D721Med (cell line): ENCODE data around the gene RAB43.
"Not testable (repeated sequence)": the region's sequence is repeated elsewhere in the genome, so short reads cannot be mapped to it uniquely, and the experiment has no call there.

Experiments
- DNase-seq: peaks from one replicate; pipeline ENCODE4 v3.0.0; 2011; ENCODE audit warnings: low spot score; ENCODE audit not compliant: insufficient read length
- FAIRE-seq: peaks from 2 replicates; lab custom pipeline; 2011; peaks lifted over from hg19 to GRCh38; lab: Jason Lieb, UNC
- TF ChIP-seq, protein P1 (sequence below): IDR thresholded peaks from 2 replicates; pipeline ENCODE4 v1.5.1; 2012; ENCODE audit warnings: mild to moderate bottlenecking, control low read depth; ENCODE audit not compliant: insufficient read depth; ENCODE audit errors: missing control alignments

RAB43 gene

GRCh38 chr3:129112308-129113052 lies 9.1 kb downstream of the RAB43 start:
- FAIRE-seq (no peak), DNase-seq (no peak)
- TF ChIP-seq, protein P1, sequence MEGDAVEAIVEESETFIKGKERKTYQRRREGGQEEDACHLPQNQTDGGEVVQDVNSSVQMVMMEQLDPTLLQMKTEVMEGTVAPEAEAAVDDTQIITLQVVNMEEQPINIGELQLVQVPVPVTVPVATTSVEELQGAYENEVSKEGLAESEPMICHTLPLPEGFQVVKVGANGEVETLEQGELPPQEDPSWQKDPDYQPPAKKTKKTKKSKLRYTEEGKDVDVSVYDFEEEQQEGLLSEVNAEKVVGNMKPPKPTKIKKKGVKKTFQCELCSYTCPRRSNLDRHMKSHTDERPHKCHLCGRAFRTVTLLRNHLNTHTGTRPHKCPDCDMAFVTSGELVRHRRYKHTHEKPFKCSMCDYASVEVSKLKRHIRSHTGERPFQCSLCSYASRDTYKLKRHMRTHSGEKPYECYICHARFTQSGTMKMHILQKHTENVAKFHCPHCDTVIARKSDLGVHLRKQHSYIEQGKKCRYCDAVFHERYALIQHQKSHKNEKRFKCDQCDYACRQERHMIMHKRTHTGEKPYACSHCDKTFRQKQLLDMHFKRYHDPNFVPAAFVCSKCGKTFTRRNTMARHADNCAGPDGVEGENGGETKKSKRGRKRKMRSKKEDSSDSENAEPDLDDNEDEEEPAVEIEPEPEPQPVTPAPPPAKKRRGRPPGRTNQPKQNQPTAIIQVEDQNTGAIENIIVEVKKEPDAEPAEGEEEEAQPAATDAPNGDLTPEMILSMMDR, result no peak

DNA sequence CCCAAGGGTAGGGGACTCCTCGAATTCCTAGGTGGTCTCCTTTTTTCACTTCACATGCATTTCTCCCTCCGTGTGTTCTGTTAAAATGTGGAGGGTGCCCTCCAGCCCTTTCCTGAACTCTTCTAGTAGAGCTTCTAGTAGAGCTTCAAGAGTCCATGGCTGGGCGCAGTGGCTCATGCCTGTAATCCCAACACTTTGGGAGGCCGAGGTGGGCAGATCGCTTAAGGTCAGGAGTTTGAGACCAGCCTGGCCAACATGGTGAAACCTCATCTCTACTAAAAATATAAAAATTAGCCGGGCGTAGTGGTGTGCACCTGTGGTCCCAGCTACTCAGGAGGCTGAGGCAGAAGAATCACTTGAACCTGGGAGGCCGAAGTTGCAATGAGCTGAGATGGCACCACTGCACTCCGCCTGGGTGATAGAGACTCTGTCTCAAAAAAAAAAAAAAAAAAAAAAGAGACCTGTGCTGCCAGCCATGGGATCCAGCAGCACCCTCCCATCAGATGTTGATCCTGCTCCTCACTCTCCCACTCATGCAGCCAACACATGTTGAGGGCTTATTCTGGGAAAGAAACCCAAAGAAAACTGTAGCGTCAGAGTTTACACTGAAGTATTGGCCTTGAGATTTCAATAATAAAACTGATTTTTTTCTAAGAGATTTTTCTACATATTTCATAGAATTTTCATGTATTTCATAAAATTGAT lies 10.4 kb downstream of the RAB43 start:
- not testable (repeated sequence) for DNase-seq, FAIRE-seq

GRCh38 chr3:129107793-129108192 lies 13.8 kb downstream of the RAB43 start:
- FAIRE-seq, result no peak

DNA sequence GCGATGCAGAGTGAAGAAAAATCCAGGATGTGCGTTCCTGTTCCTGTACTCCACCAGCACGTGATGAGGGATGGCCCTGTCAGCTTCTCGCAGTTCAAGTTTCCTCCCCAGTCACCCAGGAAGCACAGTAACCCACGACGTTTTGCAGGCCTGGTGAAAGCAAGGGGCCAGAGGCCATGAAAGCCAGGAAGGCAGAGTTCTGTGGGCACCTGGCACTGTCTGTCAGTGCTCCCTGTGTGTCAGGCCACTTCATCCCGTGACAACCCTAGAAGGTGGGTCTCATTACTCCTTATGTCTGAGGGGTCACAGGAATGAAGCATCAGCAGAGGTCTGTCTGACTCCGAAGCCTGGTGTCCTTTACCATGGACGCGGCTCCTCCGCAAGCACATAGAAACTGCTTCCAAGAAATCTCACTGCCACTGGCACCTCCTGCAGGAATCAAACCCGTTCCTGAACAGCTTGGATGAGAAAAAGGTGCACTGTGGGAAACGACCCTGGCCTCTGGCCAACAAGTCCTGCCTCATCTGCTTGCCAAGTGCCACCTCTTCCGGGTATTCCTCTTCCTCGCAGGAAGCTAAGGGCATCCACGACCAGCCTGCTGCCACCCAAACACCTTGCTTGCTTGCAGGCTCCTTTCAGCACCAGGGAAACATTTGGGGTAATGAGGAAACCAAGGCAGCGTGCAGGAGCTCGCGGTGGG lies 14.6 kb downstream of the RAB43 start:
- FAIRE-seq, result no peak
- TF ChIP-seq, protein P1, result no peak
- no peak for DNase-seq

More at GRCh38 chr3:129107793-129108192, 13.8 kb downstream of the RAB43 start:
- TF ChIP-seq, protein P1, result no peak
- no peak for DNase-seq

DNA sequence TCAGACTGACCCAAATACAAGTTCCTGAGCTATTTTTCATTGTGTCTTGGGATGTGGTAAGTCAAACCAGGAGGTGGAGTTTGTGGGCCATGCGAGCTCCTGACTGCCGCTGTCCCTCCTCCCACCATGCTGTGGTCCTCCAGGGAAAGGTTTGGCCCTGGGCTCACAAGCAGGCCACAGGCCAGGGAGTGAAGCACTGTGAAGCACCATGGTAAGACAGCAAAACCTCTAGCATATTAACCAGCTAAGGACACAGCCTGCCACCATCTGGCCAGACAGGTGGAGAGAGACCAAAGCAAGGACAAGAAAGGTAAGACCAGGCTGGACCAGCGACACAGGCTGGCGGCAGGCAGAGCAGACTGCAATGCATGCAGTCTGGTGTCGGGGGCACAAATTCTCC lies 15.3 kb downstream of the RAB43 start:
- TF ChIP-seq, protein P1, result no peak
- DNase-seq (no peak), FAIRE-seq (no peak)

- TF ChIP-seq, protein P1, result no peak
- no peak for DNase-seq
- no peak for FAIRE-seq
Measured at GRCh38 chr3:129105862-129106261, 15.7 kb downstream of the RAB43 start.

- DNase-seq, result peak; percentile 52
- FAIRE-seq, result peak; percentile 80
- TF ChIP-seq, protein P1, result no peak
Measured at GRCh38 chr3:129104498-129105079, 17.0 kb downstream of the RAB43 start.
